Glutamatergic neuron (in vitro differentiated cells): ENCODE results near the gene PIGC. TPM values are rescaled to one million over a fixed set of nuclear protein-coding genes. Genes with fewer than 3 reads are reported as not detected.

Experiments
- DNase-seq: peaks from one replicate; pipeline ENCODE4 v3.0.0; 2022
- H3K27ac Mint-ChIP-seq: one replicate; pipeline ENCODE4 v1.8.0; 2020; ENCODE audit warnings: mild to moderate bottlenecking, mixed read lengths, inconsistent platforms; ENCODE audit not compliant: unreplicated experiment
- H3K27me3 Mint-ChIP-seq: one replicate; pipeline ENCODE4 v1.8.0; 2020; ENCODE audit warnings: mild to moderate bottlenecking, moderate library complexity, mixed read lengths, inconsistent platforms; ENCODE audit not compliant: unreplicated experiment
- H3K36me3 Mint-ChIP-seq: one replicate; pipeline ENCODE4 v1.8.0; 2020; ENCODE audit warnings: mild to moderate bottlenecking, mixed read lengths, inconsistent platforms; ENCODE audit not compliant: unreplicated experiment
- H3K4me1 Mint-ChIP-seq: one replicate; pipeline ENCODE4 v1.8.0; 2020; ENCODE audit warnings: mild to moderate bottlenecking, low read depth, mixed read lengths, inconsistent platforms; ENCODE audit not compliant: unreplicated experiment
- H3K4me3 Mint-ChIP-seq: one replicate; pipeline ENCODE4 v1.8.0; 2020; ENCODE audit warnings: mild to moderate bottlenecking, mixed read lengths, inconsistent platforms; ENCODE audit not compliant: unreplicated experiment
- H3K9me3 Mint-ChIP-seq: one replicate; pipeline ENCODE4 v1.8.0; 2020; ENCODE audit warnings: mild to moderate bottlenecking, moderate library complexity, mixed read lengths, inconsistent platforms; ENCODE audit not compliant: unreplicated experiment
- total RNA-seq: library from RNA; stranded (reverse); fragmentation: NEBNext Ultra II Directional; extraction: Animal tissue kit (Norgen Biotek cat#: 25700); gene quantifications from one replicate; pipeline ENCODE4 v1.2.1, GENCODE V29; 2021; ENCODE audit not compliant: unreplicated experiment
- TF ChIP-seq, protein P1 (sequence below): fragments of 200-600 bp; sonication (generic); IDR thresholded peaks from one replicate; pipeline ENCODE4 v1.5.0; 2021; ENCODE audit not compliant: partially characterized antibody, unreplicated experiment

The PIGC gene
- total RNA-seq, 1 donor from 2014 or later, result 27.7 TPM

DNA sequence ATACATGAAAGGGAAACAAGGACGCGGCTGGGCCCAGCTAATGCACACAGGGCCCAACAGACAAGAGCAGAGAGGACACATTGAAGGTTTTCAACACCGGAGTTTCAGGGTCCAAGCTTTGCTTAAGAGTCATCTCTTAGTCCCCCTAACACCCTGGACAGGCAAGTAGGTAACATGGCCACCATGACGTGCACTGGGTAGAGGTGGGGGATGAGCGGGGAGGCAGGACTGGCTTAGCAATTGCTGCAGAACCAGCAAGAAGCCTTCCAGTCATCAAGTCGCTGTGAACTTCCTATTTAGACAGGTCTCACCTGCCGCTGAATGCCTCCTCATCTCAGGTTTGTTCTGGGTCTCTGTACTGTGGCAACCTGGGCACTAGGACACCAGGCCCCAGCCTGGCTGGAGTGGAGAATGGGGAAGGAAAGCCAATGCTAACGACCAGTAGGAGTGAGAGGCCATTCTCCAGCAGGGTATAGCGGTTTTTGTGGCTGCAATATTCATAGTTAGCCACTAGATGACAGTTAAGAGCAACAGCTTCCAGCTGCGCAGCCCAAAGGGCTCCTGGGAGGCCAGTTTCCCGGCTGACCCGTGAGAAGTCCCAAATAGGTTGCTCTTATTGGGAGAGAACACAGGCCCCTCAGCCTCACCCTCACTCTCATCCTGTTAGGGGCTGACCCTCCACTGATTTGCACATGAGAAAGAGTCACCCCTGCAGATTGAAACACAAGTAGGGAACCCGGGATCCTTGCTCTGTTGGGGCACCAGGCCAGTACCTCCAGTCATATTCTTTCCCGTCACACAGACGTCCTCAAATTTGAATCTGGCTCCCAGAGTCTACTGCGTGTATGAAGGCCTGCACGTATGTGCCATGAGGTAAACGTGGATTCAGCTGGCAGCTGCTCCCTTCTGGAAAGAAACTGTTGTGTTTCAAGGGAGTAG lies 6.0 kb upstream of the PIGC start:
- H3K36me3 Mint-ChIP-seq, result no peaks in the 10 kb centered on the region
- no peak overlapping the region for H3K4me3 Mint-ChIP-seq
- H3K4me1 Mint-ChIP-seq, result peaks cover 4% of the 10 kb centered on the region
- peak; percentile 63 for DNase-seq
- TF ChIP-seq, protein P1, sequence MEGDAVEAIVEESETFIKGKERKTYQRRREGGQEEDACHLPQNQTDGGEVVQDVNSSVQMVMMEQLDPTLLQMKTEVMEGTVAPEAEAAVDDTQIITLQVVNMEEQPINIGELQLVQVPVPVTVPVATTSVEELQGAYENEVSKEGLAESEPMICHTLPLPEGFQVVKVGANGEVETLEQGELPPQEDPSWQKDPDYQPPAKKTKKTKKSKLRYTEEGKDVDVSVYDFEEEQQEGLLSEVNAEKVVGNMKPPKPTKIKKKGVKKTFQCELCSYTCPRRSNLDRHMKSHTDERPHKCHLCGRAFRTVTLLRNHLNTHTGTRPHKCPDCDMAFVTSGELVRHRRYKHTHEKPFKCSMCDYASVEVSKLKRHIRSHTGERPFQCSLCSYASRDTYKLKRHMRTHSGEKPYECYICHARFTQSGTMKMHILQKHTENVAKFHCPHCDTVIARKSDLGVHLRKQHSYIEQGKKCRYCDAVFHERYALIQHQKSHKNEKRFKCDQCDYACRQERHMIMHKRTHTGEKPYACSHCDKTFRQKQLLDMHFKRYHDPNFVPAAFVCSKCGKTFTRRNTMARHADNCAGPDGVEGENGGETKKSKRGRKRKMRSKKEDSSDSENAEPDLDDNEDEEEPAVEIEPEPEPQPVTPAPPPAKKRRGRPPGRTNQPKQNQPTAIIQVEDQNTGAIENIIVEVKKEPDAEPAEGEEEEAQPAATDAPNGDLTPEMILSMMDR, result peak; percentile 84
- H3K9me3 Mint-ChIP-seq, result no peaks in the 10 kb centered on the region
- no peak overlapping the region for H3K27ac Mint-ChIP-seq
- peaks cover 1% of the 10 kb centered on the region for H3K27me3 Mint-ChIP-seq

DNA sequence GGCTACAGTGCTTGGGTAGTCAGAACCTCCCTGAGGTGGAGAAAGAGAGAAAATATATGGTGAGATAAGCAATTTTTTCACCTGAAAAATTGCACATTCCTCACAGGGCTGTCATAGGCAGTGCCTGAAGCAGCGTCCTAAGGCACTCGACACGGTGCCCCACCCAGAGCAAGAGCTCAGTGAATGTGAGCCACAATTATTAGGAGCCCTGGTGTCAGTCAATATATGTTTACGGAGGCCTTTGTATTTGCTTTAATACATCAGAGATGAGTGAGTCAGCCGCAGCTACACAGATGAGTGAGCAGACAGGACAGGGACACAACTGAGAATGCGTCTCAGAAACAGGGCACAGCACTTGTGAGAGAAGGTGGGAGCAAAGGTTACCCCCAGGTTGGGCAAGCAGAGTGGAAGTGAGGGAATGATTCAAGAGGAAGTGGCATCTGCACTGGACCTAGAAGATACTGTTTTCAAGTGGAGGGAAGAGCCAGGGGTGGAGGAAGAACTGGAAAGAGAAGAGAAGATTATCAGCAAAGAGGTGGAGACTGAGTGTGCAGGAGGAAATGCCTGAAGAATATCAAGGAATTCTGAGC lies 5.2 kb upstream of the PIGC start:
- no peak overlapping the region for H3K4me3 Mint-ChIP-seq
- TF ChIP-seq, protein P1, result no peak
- peaks cover 1% of the 10 kb centered on the region for H3K27me3 Mint-ChIP-seq
- H3K27ac Mint-ChIP-seq, result no peak overlapping the region
- H3K36me3 Mint-ChIP-seq, result no peaks in the 10 kb centered on the region
- no peaks in the 10 kb centered on the region for H3K9me3 Mint-ChIP-seq
- H3K4me1 Mint-ChIP-seq, result peaks cover 4% of the 10 kb centered on the region
- DNase-seq, result no peak

DNA sequence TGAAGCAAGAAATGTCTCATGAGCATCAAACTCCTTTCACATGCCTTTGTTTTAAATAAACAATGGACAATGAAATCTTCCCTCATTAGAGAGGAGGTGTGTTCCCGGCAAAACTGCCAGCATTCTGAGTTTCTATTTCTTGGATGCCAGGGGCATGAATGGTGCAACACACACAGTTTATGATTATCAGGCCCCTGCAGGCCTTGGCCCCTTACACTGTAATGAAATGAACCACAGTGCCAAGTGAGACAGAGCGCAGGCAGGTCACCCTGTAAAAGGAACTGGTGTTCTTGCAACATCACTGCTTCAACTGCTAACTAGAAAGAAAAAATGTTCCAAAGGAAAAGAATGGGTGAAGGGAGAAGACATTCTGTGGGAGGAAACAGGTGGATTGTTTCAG lies 3.8 kb upstream of the PIGC start:
- H3K4me3 Mint-ChIP-seq, result no peak overlapping the region
- peaks cover 2% of the 10 kb centered on the region for H3K4me1 Mint-ChIP-seq
- TF ChIP-seq, protein P1, result no peak

DNA sequence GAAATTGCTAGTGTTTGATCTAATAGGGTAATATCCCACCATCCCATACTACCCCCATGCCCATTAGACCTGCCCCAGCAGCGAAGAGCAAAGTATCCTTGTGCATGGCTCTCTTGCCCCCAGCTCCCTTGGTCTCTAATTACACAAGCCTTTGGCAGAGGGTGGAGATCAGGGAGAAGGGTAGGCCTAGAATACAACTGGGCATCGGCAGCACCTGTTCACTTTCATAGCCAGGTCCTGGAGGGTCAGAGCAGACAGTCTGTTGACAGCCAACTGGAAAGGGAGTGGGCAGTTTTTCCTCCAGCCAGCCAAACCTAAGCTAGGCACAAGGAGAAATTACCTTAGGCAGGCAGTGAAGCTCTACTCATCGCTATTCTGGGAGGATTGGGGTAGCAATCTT lies 2.7 kb upstream of the PIGC start:
- Mint-ChIP-seq H3K9me3 (no peaks in the 10 kb centered on the region), H3K36me3 (no peaks in the 10 kb centered on the region), H3K4me1 (no peaks in the 10 kb centered on the region), H3K27me3 (peaks cover 1% of the 10 kb centered on the region), H3K27ac (no peak overlapping the region), H3K4me3 (no peak overlapping the region)
- TF ChIP-seq, protein P1, result no peak
- no peak for DNase-seq

More for the DNA sequence above, 3.8 kb upstream of the PIGC start:
- Mint-ChIP-seq H3K27me3 (peaks cover 1% of the 10 kb centered on the region), H3K9me3 (no peaks in the 10 kb centered on the region), H3K27ac (no peak overlapping the region), H3K36me3 (no peaks in the 10 kb centered on the region)
- no peak for DNase-seq
